Stimulated activated memory B cell treated with anti-CD40 and anti-IgM and Interleukin-4, amounts not matched to agents 10 μg/mL and 1 μg/mL and 100 μg/mL, for 72 hours (primary cell): ENCODE data around the gene ZNF284.
"Not testable (repeated sequence)": the region's sequence is repeated elsewhere in the genome, so short reads cannot be mapped to it uniquely, and the experiment has no call there.

ENCODE experiments used
- ATAC-seq: fragments of 150-1000 bp; cut with Tn5 transposase; 2 replicates; pipeline ENCODE4 v1.10.0; 2021
- H3K27ac Mint-ChIP-seq: one replicate; pipeline ENCODE4 v1.8.0; 2022; ENCODE audit warnings: mild to moderate bottlenecking, mixed read lengths
- H3K27me3 Mint-ChIP-seq: one replicate; pipeline ENCODE4 v1.8.0; 2022; ENCODE audit warnings: mixed read lengths
- H3K36me3 Mint-ChIP-seq: one replicate; pipeline ENCODE4 v1.8.0; 2022; ENCODE audit warnings: mixed read lengths
- H3K4me1 Mint-ChIP-seq: one replicate; pipeline ENCODE4 v1.8.0; 2022; ENCODE audit warnings: mixed read lengths
- H3K4me3 Mint-ChIP-seq: one replicate; pipeline ENCODE4 v1.8.0; 2022; ENCODE audit warnings: mild to moderate bottlenecking, moderate library complexity, mixed read lengths
- H3K9me3 Mint-ChIP-seq: one replicate; pipeline ENCODE4 v1.8.0; 2022; ENCODE audit warnings: mixed read lengths

Gene ZNF284

DNA sequence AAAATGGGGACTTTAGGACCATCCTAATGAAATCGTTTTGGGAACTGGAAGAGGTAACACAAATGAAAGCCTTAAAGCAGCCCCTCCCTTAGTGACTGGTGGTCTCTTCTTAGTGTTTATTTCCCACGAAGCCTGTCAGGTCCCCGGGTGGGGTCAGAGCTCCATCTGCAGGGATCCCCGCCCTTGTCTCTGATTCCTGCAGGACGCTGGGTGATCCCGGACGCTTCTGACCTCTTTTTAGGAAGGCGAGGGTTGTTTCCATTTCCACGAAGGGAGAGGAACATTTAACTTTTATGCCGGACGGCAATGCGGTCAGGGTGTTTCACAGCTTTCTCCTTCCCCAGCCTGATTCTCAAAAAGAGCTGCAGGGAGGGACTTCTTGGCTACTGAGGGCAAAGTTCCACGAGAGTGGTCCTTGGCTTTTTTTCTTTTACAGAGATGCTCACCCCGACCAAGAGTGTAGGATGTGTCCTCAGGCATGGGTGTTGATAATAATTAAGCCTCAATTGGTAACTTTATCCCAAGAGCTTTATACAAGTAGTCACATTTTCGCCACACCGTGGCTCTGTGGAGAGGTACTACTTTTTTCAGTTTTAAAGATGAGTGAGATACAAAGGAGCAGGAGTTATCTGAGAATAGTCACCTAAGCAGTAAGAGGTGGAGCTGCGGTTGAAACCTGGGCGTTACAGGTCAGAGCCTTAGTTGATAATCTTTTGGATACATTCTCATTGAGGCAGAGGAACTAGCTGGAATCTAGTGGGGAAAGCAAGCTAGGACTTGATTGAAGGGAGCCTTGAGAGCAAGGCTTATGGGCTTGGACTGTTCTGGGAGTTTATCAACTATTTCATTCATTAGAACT is 813 bp downstream of the ZNF284 start:
- peak overlapping the region; percentile 83 for H3K27ac Mint-ChIP-seq
- ATAC-seq, result no peak

DNA sequence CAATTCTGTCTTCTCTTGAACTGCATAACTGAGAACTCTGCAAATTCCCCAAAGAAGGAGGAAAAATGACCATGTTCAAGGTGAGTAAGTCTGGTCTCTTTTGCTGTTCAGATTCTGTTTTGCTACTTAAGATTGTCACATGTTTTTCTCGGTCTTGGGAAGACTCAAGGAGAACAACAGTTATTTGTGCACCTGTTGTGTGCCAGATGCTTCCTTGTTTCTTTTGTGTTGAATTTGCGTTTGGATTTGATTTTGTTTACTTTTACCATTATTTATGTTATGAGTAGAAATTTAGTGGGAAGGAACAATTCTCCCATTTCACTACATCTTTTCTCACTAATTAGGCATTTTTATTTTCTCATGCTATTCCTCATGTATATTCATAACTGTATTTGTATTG is 4.4 kb downstream of the ZNF284 start:
- Mint-ChIP-seq H3K4me3 (no peak overlapping the region), H3K27ac (no peak overlapping the region), H3K4me1 (peaks cover 19% of the 10 kb centered on the region), H3K36me3 (peaks cover 48% of the 10 kb centered on the region), H3K27me3 (no peaks in the 10 kb centered on the region), H3K9me3 (peaks cover 6% of the 10 kb centered on the region)
- ATAC-seq, result no peak

More for the DNA sequence above, 813 bp downstream of the ZNF284 start:
- Mint-ChIP-seq H3K9me3 (peaks cover 24% of the 10 kb centered on the region), H3K36me3 (peaks cover 33% of the 10 kb centered on the region), H3K4me3 (peak overlapping the region; percentile 90), H3K27me3 (no peaks in the 10 kb centered on the region), H3K4me1 (peaks cover 23% of the 10 kb centered on the region)

GRCh38 chr19:44092108-44092507 is 20.1 kb downstream of the ZNF284 start:
- Mint-ChIP-seq H3K4me3 (no peak overlapping the region), H3K27ac (no peak overlapping the region), H3K4me1 (peaks cover 13% of the 10 kb centered on the region), H3K36me3 (peaks cover 26% of the 10 kb centered on the region), H3K9me3 (no peaks in the 10 kb centered on the region), H3K27me3 (no peaks in the 10 kb centered on the region)
- ATAC-seq, result no peak

- H3K9me3 Mint-ChIP-seq, result peaks cover 2% of the 10 kb centered on the region
- H3K4me1 Mint-ChIP-seq, result peaks cover 13% of the 10 kb centered on the region
- peaks cover 33% of the 10 kb centered on the region for H3K36me3 Mint-ChIP-seq
- ATAC-seq, result peak; percentile 96
- H3K27ac Mint-ChIP-seq, result peak within 1 kb of the TSS; percentile 89
- H3K27me3 Mint-ChIP-seq, result no peaks in the 10 kb centered on the region
- H3K4me3 Mint-ChIP-seq, result peak within 1 kb of the TSS; percentile 98
These were observed 22.2 kb downstream of the ZNF284 start, which contains the start of gene ZNF224 for GRCh38 chr19:44093931-44094765. ZNF224 (plus strand) TSS chr19:44094361; CDS start chr19:44097874, 3,513 bp downstream.

DNA sequence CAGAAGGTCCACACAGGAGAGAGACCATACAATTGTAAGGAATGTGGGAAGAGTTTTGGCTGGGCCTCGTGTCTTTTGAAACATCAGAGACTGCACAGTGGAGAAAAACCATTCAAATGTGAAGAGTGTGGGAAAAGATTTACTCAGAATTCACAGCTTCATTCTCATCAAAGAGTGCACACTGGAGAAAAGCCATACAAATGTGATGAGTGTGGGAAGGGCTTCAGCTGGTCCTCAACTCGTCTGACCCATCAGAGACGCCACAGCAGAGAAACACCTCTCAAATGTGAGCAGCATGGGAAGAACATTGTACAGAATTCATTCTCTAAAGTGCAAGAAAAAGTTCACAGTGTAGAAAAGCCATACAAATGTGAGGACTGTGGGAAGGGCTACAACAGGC is 35.8 kb downstream of the ZNF284 start:
- no peak overlapping the region for H3K4me3 Mint-ChIP-seq
- peaks cover 31% of the 10 kb centered on the region for H3K9me3 Mint-ChIP-seq
- peaks cover 8% of the 10 kb centered on the region for H3K4me1 Mint-ChIP-seq
- H3K27me3 Mint-ChIP-seq, result no peaks in the 10 kb centered on the region
- peaks cover 67% of the 10 kb centered on the region for H3K36me3 Mint-ChIP-seq
- no peak overlapping the region for H3K27ac Mint-ChIP-seq
- no peak for ATAC-seq

GRCh38 chr19:44109458-44109857 is 37.5 kb downstream of the ZNF284 start:
- no peaks in the 10 kb centered on the region for H3K27me3 Mint-ChIP-seq
- no peak for ATAC-seq
- H3K9me3 Mint-ChIP-seq, result peaks cover 26% of the 10 kb centered on the region
- no peak overlapping the region for H3K27ac Mint-ChIP-seq
- peaks cover 16% of the 10 kb centered on the region for H3K4me1 Mint-ChIP-seq
- no peak overlapping the region for H3K4me3 Mint-ChIP-seq
- H3K36me3 Mint-ChIP-seq, result peaks cover 50% of the 10 kb centered on the region

DNA sequence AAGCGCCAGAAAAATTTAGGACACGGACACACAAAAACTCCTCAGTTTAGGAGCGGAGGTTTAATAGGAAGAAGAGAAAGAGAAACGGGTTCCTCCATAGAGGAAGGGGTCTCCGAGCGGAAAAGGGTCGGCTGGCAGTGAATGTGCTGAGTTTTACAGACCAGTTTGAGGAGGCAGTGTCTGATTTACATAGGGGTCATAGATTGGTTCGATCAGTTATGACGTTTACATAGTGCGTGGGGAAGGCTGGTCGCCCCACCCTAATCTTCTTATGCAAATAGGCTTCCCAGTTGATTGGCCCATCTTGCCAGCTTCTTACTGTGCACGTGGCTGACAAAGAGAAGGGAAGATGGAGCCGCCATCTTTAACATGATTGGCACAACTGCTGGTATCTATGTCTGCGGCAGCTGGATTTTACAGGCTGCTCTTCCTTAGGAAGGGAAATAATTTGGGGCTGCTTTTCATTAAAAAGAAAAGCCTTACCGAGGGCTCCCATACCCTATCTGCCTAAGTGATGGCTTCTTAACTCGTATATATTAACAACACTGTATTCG is 40.0 kb downstream of the ZNF284 start:
- Mint-ChIP-seq H3K4me1 (peaks cover 26% of the 10 kb centered on the region), H3K4me3 (peak overlapping the region; percentile 35), H3K27ac (no peak overlapping the region), H3K9me3 (peaks cover 20% of the 10 kb centered on the region), H3K27me3 (no peaks in the 10 kb centered on the region), H3K36me3 (peaks cover 40% of the 10 kb centered on the region)
- ATAC-seq, result no peak

DNA sequence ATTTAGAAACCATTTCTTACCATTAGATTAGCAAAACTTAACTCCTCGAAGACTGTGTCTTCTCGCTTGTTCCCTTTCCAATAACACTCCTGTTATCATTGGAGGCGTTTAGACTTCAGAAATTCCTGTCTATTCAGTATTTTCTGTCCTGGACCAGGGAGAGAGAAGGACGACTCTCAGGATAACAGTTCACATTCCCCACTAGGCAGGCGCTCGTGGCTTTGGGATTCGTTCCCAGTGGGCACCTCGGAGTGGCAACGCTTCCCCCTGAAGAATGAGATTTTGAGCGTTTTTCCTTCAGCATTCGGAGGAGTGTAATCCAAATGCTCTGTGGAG is 40.8 kb downstream of the ZNF284 start:
- H3K9me3 Mint-ChIP-seq, result peaks cover 13% of the 10 kb centered on the region
- peaks cover 26% of the 10 kb centered on the region for H3K4me1 Mint-ChIP-seq
- peak overlapping the region; percentile 94 for H3K4me3 Mint-ChIP-seq
- H3K27me3 Mint-ChIP-seq, result no peaks in the 10 kb centered on the region
- ATAC-seq, result no peak
- peaks cover 40% of the 10 kb centered on the region for H3K36me3 Mint-ChIP-seq
- peak overlapping the region; percentile 81 for H3K27ac Mint-ChIP-seq

GRCh38 chr19:44113138-44113783 is 41.3 kb downstream of the ZNF284 start, which contains the start of gene ZNF225:
ZNF225 (plus strand) TSS chr19:44113399; CDS start chr19:44115828, 2,429 bp downstream.
- H3K27ac Mint-ChIP-seq, result peak within 1 kb of the TSS; percentile 81
- H3K27me3 Mint-ChIP-seq, result no peaks in the 10 kb centered on the region
- peak; percentile 98 for ATAC-seq
- H3K4me1 Mint-ChIP-seq, result peaks cover 26% of the 10 kb centered on the region
- H3K36me3 Mint-ChIP-seq, result peaks cover 39% of the 10 kb centered on the region
- H3K4me3 Mint-ChIP-seq, result peak within 1 kb of the TSS; percentile 94
- H3K9me3 Mint-ChIP-seq, result peaks cover 9% of the 10 kb centered on the region

- peak overlapping the region; percentile 81 for H3K27ac Mint-ChIP-seq
- H3K36me3 Mint-ChIP-seq, result peaks cover 44% of the 10 kb centered on the region
- peaks cover 9% of the 10 kb centered on the region for H3K9me3 Mint-ChIP-seq
- no peaks in the 10 kb centered on the region for H3K27me3 Mint-ChIP-seq
- peaks cover 26% of the 10 kb centered on the region for H3K4me1 Mint-ChIP-seq
- peak overlapping the region; percentile 94 for H3K4me3 Mint-ChIP-seq
- ATAC-seq, result peak; percentile 14
These were observed 41.9 kb downstream of the ZNF284 start for GRCh38 chr19:44113784-44114390.

DNA sequence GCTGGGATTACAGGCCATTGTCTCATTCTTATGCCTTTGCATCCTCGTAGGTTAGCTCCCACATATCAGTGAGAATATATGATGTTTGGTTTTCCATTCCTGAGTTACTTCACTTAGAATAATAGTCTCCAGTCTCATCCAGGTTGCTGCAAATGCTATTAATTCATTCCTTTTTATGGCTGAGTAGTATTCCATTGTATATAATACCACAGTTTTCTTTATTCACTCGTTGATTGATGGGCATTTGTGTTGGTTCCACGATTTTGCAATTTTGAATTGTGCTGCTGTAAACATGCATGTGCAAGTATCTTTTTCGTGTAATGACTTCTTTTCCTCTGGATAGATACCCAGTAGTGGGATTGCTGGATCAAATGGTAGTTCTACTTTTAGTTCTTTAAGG is 49.2 kb downstream of the ZNF284 start:
- H3K4me1 Mint-ChIP-seq, H3K27me3 Mint-ChIP-seq, H3K4me3 Mint-ChIP-seq, ATAC-seq, H3K27ac Mint-ChIP-seq: not testable (repeated sequence)
- Mint-ChIP-seq H3K9me3 (peaks cover 43% of the 10 kb centered on the region), H3K36me3 (peaks cover 95% of the 10 kb centered on the region)

GRCh38 chr19:44131955-44132354 is 60.0 kb downstream of the ZNF284 start:
- Mint-ChIP-seq H3K4me3 (no peak overlapping the region), H3K36me3 (peaks cover 6% of the 10 kb centered on the region), H3K9me3 (peaks cover 11% of the 10 kb centered on the region), H3K27me3 (no peaks in the 10 kb centered on the region), H3K27ac (no peak overlapping the region), H3K4me1 (no peaks in the 10 kb centered on the region)
- ATAC-seq, result no peak
